ENCODE measurements around the gene PEAK1.
A peak's percentile ranks its signal among the peaks of the same experiment; 100 is the strongest.

PEAK1 gene

DNA sequence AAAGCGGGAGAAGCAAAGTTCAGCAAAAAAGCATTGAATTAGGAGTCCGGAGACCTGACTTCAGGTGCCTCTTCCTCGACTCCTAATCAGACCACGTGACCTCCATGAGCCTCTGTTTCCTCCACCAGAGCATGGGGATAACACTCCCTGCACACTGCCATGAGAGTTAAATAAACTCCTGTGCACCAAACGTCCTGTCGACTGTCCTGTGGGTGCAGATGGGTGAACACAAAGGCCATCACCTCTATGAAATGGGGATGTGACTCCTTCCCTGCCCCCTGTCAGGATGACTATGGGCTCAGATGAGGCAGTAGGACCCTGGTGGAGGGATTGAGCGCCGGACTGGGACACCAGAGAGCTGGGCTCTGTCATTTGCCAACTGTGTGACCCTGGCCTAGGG, 335.5 kb downstream of the PEAK1 start:
- no peak for DNase-seq (ENCODE audit: low read depth)

GRCh38 chr15:77083381-77084160, 336.3 kb downstream of the PEAK1 start:
- DNase-seq (ENCODE audit: low read depth), result no peak

DNA sequence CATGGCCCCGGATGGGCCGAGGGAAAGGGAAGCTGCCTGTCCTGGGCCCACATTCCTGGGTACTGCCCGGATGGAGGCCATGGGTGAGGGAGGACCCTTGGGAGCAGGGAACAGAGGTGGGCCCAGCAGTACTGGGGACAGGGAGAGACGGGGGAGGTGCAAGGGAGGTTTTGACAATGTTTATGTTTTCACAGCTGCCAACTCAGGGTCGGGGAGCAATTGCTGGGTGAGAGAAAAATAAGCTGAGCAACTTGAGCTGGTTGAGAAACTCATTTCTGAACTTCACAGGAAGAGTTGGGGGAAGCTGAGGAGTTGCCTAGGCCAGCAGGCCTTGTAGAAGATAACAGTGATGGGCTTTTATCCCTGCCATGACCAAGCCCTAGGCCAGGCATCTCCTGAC, 337.9 kb downstream of the PEAK1 start:
- DNase-seq (ENCODE audit: low read depth), result no peak

GRCh38 chr15:77076323-77076915, 343.5 kb downstream of the PEAK1 start:
- no peak for DNase-seq (ENCODE audit: low read depth)

DNA sequence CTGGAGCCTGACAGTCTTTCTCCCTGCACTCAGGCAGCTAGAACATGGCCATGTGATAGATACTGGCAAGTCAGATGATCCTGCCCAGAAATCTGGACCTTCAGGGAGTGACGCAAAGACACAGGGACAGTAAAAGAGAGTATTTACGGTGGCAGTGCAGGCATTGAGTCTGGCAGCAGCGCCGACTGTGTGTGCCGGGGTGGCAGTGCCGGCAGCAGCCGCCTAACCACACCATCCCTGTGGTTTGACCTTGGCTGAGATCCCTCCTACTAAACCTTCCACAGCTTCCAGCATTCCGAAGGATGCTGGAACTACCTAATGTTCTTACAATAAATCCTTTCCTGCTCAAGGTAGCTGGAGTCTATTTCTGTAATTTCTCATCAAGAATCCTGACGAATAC, 344.4 kb downstream of the PEAK1 start:
- DNase-seq (ENCODE audit: low read depth), result peak; percentile 25

DNA sequence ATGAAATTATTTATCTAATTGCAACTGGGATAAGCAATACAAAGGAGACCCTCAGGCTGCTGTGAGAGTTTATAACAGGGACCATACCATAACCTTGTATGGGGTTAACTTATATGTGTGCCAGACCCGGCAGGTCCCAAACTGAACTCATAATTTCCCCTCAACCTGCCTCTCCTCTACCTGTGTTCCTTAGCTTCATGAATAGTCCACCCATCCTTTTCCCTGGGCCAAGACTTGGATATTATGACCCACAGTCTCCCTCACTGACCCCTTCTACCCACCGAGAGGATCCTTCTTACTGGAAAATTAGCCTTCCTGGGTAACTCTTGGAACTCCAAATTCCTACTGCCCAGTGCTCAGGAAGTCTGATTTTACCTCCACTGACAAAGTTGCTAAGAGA, 345.6 kb downstream of the PEAK1 start:
- no peak for DNase-seq (ENCODE audit: low read depth)

DNA sequence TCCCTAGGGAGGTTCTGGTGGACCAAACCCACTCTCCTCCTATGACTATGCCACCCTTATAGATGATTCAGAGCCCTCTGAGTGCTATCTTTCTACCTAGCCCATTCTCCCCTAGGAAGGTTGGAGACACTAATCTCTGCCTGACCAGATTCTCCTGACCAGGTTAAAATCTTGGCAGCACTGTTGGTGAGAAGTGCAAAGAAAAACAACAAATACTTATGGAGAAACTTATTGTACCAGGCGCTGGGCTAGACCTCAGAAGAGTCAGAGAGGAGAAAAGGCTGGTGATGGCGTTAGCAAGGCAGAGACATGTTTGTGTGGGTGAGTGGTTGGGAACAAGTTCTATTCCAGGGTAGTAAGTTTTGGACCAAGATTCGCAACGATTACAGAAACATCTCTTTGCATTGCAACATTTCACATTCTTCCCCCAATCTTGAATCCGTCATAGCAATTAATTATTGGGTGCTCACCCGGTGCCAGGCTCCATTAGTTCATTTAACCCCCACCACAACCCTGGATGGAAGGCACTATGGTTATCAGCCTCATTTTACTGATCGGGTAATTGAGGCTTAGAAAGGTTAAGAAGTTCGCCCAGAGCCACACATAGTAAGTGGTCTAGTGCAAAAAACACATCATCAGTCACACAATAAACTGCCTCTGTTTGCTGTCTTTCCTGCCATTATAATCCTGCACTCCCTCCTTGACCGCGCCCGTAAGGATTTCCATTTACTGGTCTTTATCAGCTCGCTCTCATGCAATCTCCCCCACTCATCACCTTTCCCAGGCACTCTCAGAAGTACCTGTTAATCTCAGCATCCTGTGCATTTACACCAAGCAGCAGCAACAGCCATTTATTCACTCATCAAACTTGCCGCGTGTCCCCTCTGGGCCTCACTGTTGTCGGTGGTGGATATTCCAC, 348.3 kb downstream of the PEAK1 start:
- no peak for DNase-seq (ENCODE audit: low read depth)

DNA sequence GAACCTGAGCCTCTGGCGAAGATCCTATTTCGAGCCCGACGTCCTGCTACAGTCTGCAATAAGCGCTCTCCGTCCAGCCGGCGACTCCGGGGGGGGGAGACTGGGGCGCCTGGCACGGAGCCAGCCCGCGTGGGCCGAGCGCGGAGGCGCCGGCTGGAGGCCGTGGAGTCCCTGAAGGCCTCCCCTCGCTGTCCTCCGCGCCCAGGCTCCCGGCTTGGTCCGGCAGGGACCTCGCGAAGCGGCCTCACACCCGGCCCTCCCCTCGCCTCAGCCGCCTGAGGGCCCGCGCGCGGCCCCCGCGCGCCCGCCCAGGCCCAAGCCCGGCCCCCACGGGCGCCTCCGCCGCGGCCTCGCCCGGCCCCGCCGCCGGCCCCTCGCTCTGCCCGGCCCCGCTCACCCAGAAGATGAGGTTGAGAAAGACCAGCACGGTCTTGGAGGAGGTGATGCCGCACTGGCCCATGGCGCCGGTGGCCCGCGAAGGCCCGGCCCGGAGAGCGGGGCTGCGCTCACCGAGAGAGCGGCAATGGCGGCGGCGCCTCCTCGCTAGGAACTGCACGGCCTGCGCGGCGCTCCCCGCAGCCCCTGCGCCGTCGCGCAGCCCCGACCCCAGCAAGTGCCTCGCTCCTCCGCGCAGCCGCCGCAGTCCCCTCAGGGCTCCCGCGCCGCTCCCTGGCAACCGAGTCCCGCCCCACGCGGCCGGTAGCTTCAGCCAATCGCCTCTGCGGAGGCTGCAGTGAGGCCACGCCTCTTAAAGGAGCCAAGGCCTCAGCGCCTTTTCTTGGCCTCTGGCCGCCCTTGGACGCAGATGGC, 349.2 kb downstream of the PEAK1 start, which contains the start of gene TSPAN3:
TSPAN3 (minus strand) TSS at position 615 of the 810 bp plus-strand sequence; CDS start at position 460, 155 bp downstream.
- DNase-seq (ENCODE audit: low read depth), result peak; percentile 92

- DNase-seq (ENCODE audit: low read depth), result no peak
Observed at GRCh38 chr15:77070180-77070494, 349.8 kb downstream of the PEAK1 start.

DNA sequence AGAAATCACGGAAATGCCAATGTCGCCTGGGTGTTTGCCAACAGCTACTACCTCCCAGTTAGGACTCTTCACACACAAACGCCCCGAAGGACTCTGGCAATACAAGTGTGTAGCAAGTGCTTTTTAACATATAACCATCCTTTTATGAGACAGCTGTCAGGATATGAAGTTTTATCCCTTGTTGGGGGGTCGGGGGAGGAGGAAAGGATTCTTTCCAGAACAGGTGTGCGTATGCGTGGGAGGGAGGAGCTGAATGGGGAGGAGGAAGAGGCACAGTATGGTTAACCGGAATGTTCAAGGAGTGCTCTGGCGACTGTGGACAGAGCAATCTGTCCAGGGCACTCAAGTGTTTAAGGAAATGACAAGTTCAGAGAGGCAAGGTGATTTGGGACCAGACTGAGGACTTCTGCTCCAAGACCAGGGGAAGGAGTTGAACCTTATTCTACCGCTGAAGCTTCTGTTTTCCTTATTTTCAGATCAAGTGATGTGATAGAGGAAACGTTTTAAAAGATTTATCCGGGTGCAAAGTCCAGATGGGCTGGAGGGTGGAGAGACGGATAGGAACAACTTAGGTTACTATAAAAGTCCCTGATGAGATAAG, 350.3 kb downstream of the PEAK1 start:
- DNase-seq (ENCODE audit: low read depth), result no peak

- DNase-seq (ENCODE audit: low read depth), result no peak
Observed at GRCh38 chr15:77068633-77069032, 351.3 kb downstream of the PEAK1 start.

- no peak for DNase-seq (ENCODE audit: low read depth)
Observed at GRCh38 chr15:77067691-77068367, 352.1 kb downstream of the PEAK1 start.

DNA sequence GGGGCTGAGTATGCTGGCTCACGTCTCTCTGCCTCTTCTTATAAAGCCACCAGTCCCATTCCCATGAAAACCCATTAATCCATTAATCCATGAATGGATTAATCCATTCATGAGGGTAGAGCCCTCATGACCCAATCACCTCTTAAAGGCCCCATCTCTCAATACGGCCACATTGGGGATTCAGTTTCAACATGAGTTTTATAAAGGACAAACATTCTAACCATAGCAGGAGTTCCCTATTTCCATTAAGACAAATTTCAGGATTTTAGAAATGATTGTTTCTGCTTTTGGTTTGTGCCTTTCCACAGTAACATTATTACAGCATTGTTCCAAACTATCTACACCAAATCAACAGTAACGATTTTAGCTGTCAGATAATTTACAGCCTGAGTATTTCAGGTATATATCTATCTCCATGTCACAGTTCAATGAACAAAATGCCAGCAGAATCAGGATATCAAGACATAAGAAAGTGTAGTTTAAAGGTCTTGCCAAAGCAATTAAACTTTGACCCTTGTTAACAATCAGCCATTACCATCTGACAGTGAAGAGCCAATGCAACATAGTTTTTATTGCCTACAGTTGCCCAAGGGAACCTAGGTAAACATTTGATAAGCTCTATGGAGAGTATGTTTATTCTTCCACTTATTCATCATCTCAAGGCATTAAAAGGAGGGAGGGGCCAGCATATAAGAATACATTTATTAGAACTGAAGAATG, 352.8 kb downstream of the PEAK1 start:
- peak; percentile 23 for DNase-seq (ENCODE audit: low read depth)

DNA sequence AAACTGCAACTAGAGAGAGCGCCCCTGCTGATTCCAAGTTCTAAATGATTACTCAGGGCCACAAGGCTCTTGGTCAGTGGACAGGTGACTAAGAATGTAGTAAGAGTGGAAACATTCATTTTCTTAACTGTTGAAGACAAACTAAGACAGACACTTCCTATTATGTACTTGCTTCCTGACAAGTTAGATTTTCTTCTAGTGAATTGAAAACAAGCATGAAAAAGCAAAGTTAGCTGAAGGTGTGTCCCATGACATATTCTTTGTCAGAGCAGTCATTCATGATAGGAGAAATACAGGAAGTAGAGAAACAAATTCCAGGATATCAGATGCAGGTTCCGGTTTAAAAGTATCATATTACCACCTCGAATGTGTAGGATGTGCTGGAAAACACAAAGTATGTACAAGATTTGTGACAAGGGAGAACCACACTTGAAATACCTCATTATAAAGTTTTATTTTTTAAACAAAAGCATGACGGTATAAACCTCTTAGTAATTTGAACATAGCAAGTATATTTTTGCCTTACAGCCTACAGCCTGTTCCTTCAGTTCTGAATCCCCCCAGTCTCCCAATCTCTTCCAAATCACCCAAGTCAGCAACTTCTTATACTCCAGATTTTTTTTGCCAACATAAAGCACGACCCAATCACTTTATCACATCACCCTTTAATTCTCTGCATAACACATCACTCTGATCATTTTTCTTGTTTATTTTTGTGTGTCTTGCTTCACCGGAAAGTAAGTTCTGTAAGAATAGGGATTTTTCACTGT, 355.2 kb downstream of the PEAK1 start:
- peak; percentile 83 for DNase-seq (ENCODE audit: low read depth)

DNA sequence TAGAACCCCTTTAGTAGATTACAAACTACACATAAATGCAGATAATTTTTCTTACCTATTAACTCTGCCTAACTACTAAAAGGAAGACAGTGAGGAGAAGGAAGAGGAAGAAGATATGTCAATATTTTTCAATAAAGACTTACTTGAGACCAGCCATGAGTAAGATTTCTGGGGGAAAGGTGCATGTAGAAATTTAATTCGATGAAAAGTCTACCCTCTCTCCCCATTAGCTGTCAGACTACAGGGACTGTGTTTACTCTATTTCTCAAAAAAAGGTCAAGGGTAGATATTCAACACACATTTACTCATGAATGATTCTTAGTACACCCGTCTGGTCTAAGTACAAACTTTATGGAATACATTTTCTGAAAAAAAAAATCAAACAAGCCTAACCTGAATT, 355.8 kb downstream of the PEAK1 start:
- no peak for DNase-seq (ENCODE audit: low read depth)

GRCh38 chr15:77063249-77063648, 356.7 kb downstream of the PEAK1 start:
- DNase-seq (ENCODE audit: low read depth), result no peak

- DNase-seq (ENCODE audit: low read depth), result no peak
Observed at GRCh38 chr15:77060546-77060945, 359.4 kb downstream of the PEAK1 start.

DNA sequence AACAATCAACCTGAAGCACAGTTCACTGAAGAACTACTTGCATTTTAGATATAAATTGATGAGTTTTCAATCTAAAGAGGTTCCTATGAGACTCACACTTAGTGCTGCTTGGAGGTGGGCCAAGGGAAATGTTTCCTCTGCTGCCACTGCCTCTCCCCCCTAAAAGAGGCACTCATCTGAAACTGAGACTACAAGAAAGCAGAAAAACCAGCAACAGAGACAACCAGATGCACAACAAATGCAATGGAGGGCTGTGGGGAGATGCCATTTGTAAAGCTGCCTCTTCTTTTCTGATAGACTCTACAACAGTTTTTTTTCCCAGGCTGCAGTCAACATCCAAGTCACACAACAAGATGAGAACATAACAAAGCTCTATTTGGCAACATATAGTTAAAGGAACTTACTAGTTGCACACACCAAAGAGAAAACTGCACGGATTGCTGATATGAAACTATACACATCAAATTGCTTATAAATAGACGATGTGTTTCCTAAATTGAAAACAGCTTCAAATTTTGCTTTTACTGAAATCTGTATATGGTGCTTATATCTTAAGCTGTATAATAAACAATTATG, 360.0 kb downstream of the PEAK1 start:
- no peak for DNase-seq (ENCODE audit: low read depth)

- no peak for DNase-seq (ENCODE audit: low read depth)
Observed at GRCh38 chr15:77058468-77058867, 361.4 kb downstream of the PEAK1 start.

Data from ELR (cell line).